IMR-90 (cell line): ENCODE measurements around the gene ACAD10. TPM values are rescaled to one million over a fixed set of nuclear protein-coding genes. Genes with fewer than 3 reads are reported as not detected.

Experiments
- ATAC-seq: fragments of 200-7000 bp; cut with Tn5 transposase; 2 replicates; pipeline ENCODE4 v1.9.1; 2020; ENCODE audit warnings: low read depth, mild to moderate bottlenecking, moderate library complexity
- BruUV-seq: library from RNA; stranded (reverse); fragments of 400-500 nt; replicated peaks from 2 replicates; lab custom pipeline; 2021; lab: Mats Ljungman, UMichigan
- CTCF ChIA-PET: fragments of 300-600 bp; formaldehyde crosslinking; extraction: SDS; loops from one replicate; lab custom pipeline; 2021; ENCODE audit warnings: antibody characterized with exemption; lab: Yijun Ruan, JAX
- POLR2A ChIA-PET: fragments of 300-600 bp; sonication (Branson Sonifier 250); formaldehyde crosslinking; loops from one replicate; lab custom pipeline; 2022; ENCODE audit warnings: antibody characterized with exemption; ENCODE audit not compliant: unreplicated experiment; lab: Charles Lee
- DNase-seq: peaks from one replicate; pipeline ENCODE4 v3.0.0; 2013
- H2AFZ ChIP-seq: replicated peaks from 2 replicates; pipeline ENCODE3; 2013; ENCODE audit warnings: low read length, mild to moderate bottlenecking; ENCODE audit not compliant: poor library complexity
- H2AK5ac ChIP-seq: 2 replicates; pipeline ENCODE4 v1.6.1; 2013; ENCODE audit warnings: low read depth, low read length, inconsistent platforms
- H2AK9ac ChIP-seq: replicated peaks from 2 replicates; pipeline ENCODE3; 2013; ENCODE audit warnings: mild to moderate bottlenecking, low read depth, low read length, moderate library complexity; ENCODE audit not compliant: poor library complexity
- H2BK120ac ChIP-seq: 2 replicates; pipeline ENCODE4 v1.6.1; 2013; ENCODE audit warnings: low read depth, low read length, inconsistent platforms
- H2BK15ac ChIP-seq: 3 replicates; pipeline ENCODE4 v1.6.1; 2013; ENCODE audit warnings: low read depth, low read length, inconsistent platforms
- H2BK20ac ChIP-seq: 2 replicates; pipeline ENCODE4 v1.6.1; 2013; ENCODE audit warnings: low read depth, mild to moderate bottlenecking, inconsistent platforms, low read length, moderate library complexity
- H2BK5ac ChIP-seq: 2 replicates; pipeline ENCODE4 v1.6.1; 2013; ENCODE audit warnings: mild to moderate bottlenecking, low read depth, low read length, inconsistent platforms; ENCODE audit not compliant: poor library complexity, severe bottlenecking
- H3K14ac ChIP-seq: replicated peaks from 2 replicates; pipeline ENCODE4 v1.6.1; 2013; ENCODE audit warnings: low read depth, low read length, inconsistent platforms
- H3K18ac ChIP-seq: 2 replicates; pipeline ENCODE4 v1.6.1; 2013; ENCODE audit warnings: low read depth, low read length, control low read depth
- H3K23ac ChIP-seq: 2 replicates; pipeline ENCODE4 v1.6.1; 2013; ENCODE audit warnings: low read depth, low read length, inconsistent platforms
- H3K27ac ChIP-seq: 2 replicates; pipeline ENCODE4 v1.5.1; 2013; ENCODE audit warnings: mild to moderate bottlenecking, control low read depth, low read length; ENCODE audit not compliant: insufficient read depth
- H3K27me3 ChIP-seq: 2 replicates; pipeline ENCODE4 v1.6.1; 2013; ENCODE audit warnings: low read length; ENCODE audit not compliant: control insufficient read depth, insufficient read depth
- H3K36me3 ChIP-seq: 2 replicates; pipeline ENCODE4 v1.6.1; 2013; ENCODE audit warnings: low read length, mixed read lengths; ENCODE audit not compliant: control insufficient read depth, insufficient read depth
- H3K4ac ChIP-seq: 2 replicates; pipeline ENCODE4 v1.6.1; 2013; ENCODE audit warnings: low read depth, low read length, inconsistent platforms
- H3K4me1 ChIP-seq: 2 replicates; pipeline ENCODE4 v1.6.1; 2013; ENCODE audit warnings: low read length, mixed read lengths; ENCODE audit not compliant: control insufficient read depth, insufficient read depth
- H3K4me2 ChIP-seq: 2 replicates; pipeline ENCODE4 v1.6.1; 2013; ENCODE audit warnings: low read depth, mild to moderate bottlenecking, control low read depth, low read length, moderate library complexity
- H3K4me3 ChIP-seq: 2 replicates; pipeline ENCODE4 v1.5.1; 2013; ENCODE audit warnings: low read depth, mild to moderate bottlenecking, control low read depth, low read length, moderate library complexity; ENCODE audit not compliant: insufficient read depth
- H3K56ac ChIP-seq: 2 replicates; pipeline ENCODE4 v1.6.1; 2013; ENCODE audit warnings: low read length, inconsistent platforms; ENCODE audit not compliant: insufficient read depth; ENCODE audit errors: extremely low read depth
- H3K79me1 ChIP-seq, 2 experiments: 2 replicates each; pipeline ENCODE4 v1.6.1; 2013; ENCODE audit warnings: low read length in 2 of 2, inconsistent platforms in 1 of 2, low read depth in 1 of 2
- H3K9ac ChIP-seq: 2 replicates; pipeline ENCODE4 v1.6.1; 2013; ENCODE audit warnings: low read depth, low read length, control low read depth
- H3K9me1 ChIP-seq: 2 replicates; pipeline ENCODE4 v1.6.1; 2013; ENCODE audit warnings: low read length, inconsistent platforms; ENCODE audit not compliant: insufficient read depth
- H3K9me3 ChIP-seq: 2 replicates; pipeline ENCODE4 v1.6.1; 2013; ENCODE audit warnings: low read length; ENCODE audit not compliant: control insufficient read depth, insufficient read depth
- H4K20me1 ChIP-seq: 2 replicates; pipeline ENCODE4 v1.6.1; 2013; ENCODE audit warnings: low read length, inconsistent platforms; ENCODE audit not compliant: insufficient read depth
- H4K5ac ChIP-seq: 2 replicates; pipeline ENCODE4 v1.6.1; 2013; ENCODE audit warnings: mild to moderate bottlenecking, low read depth, low read length, control low read depth
- H4K8ac ChIP-seq, 2 experiments: 2 replicates each; pipeline ENCODE4 v1.6.1; 2013; ENCODE audit warnings: low read depth in 2 of 2, low read length in 2 of 2, control low read depth in 1 of 2, inconsistent platforms in 1 of 2
- H4K91ac ChIP-seq: 2 replicates; pipeline ENCODE4 v1.6.1; 2013; ENCODE audit warnings: low read depth, low read length, inconsistent platforms; ENCODE audit not compliant: insufficient read depth
- BHLHE40 ChIP-seq: fragments of 150-350 bp; IDR thresholded peaks from 2 replicates; pipeline ENCODE4 v1.6.1; 2016; ENCODE audit warnings: mild to moderate bottlenecking, low read depth, low read length
- CEBPB ChIP-seq: IDR thresholded peaks from 2 replicates; pipeline ENCODE4 v1.6.1; 2012; ENCODE audit warnings: low read depth, low read length, improper control_type of control experiment
- CHD1 ChIP-seq: IDR thresholded peaks from 2 replicates; pipeline ENCODE4 v1.6.1; 2012; ENCODE audit warnings: low read depth, low read length, improper control_type of control experiment
- CTCF ChIP-seq: conservative IDR thresholded peaks from 2 replicates; pipeline ENCODE4 v1.5.1; 2012; ENCODE audit warnings: mild to moderate bottlenecking, low read depth, low read length, improper control_type of control experiment
- ELK1 ChIP-seq: fragments of 150-350 bp; IDR thresholded peaks from 2 replicates; pipeline ENCODE4 v1.6.1; 2016; ENCODE audit warnings: low read depth, mild to moderate bottlenecking, low read length, moderate library complexity, borderline replicate concordance
- FOS ChIP-seq: fragments of 150-350 bp; IDR thresholded peaks from 2 replicates; pipeline ENCODE4 v1.6.1; 2016; ENCODE audit warnings: low read depth, low read length
- MAFK ChIP-seq: IDR thresholded peaks from 2 replicates; pipeline ENCODE4 v1.6.1; 2012; ENCODE audit warnings: low read depth, low read length, improper control_type of control experiment
- MAZ ChIP-seq: IDR thresholded peaks from 2 replicates; pipeline ENCODE4 v1.6.1; 2012; ENCODE audit warnings: low read depth, mild to moderate bottlenecking, low read length, improper control_type of control experiment, moderate library complexity, borderline replicate concordance
- MXI1 ChIP-seq: IDR thresholded peaks from 2 replicates; pipeline ENCODE4 v1.6.1; 2012; ENCODE audit warnings: low read depth, mild to moderate bottlenecking, low read length, moderate library complexity, borderline replicate concordance
- NFE2L2 ChIP-seq: fragments of 150-350 bp; IDR thresholded peaks from 2 replicates; pipeline ENCODE4 v1.6.1; 2016; ENCODE audit warnings: low read depth, mild to moderate bottlenecking, low read length
- RCOR1 ChIP-seq: IDR thresholded peaks from 2 replicates; pipeline ENCODE4 v1.6.1; 2012; ENCODE audit warnings: mild to moderate bottlenecking, low read length, improper control_type of control experiment; ENCODE audit not compliant: insufficient replicate concordance
- SMC3 ChIP-seq: fragments of 150-350 bp; IDR thresholded peaks from 2 replicates; pipeline ENCODE4 v1.6.1; 2016; ENCODE audit warnings: low read depth, mild to moderate bottlenecking, antibody characterized with exemption, low read length, moderate library complexity
- USF2 ChIP-seq: fragments of 150-350 bp; IDR thresholded peaks from 2 replicates; pipeline ENCODE4 v1.6.1; 2017; ENCODE audit warnings: mild to moderate bottlenecking, antibody characterized with exemption, low read length, low read depth
- WGBS, 2 experiments: methylation state at CpG; one replicate each; pipeline versions ENCODE4 v1.1.5 to v1.1.7; 2013; ENCODE audit warnings: missing lambda C conversion rate in 2 of 2; ENCODE audit not compliant: insufficient read length in 1 of 2; ENCODE audit errors: extremely low coverage in 2 of 2; 5-methylcytosine and 5-hydroxymethylcytosine counted together
- dilution Hi-C: fragments of 300-500 bp; cut with HindIII; formaldehyde crosslinking; loops from one replicate; pipeline ENCODE4 v1.14.3; 2018; ENCODE audit warnings: low sequenced_read_pairs; ENCODE audit not compliant: unreplicated experiment
- in situ Hi-C: fragments of 300-500 bp; cut with MboI; formaldehyde crosslinking; loops from 3 replicates; pipeline ENCODE4 v1.14.3; 2019; ENCODE audit warnings: low sequenced_read_pairs, inconsistent platforms, mixed read lengths
- intact Hi-C: fragments of 100-400 bp; cut with micrococcal nuclease; formaldehyde crosslinking; loops from 2 replicates; pipeline ENCODE4 v1.10.0; 2022
- polyA plus RNA-seq, 3 experiments: library from polyadenylated mRNA; depleted of rRNA; stranded (reverse); fragments of >200 nt; gene quantifications; 2 replicates each; pipeline ENCODE4 v1.2.3, GENCODE V29; 2012; ENCODE audit warnings: low replicate concordance in 1 of 3
- total RNA-seq: library from RNA; depleted of rRNA; stranded (reverse); fragments of >200 nt; gene quantifications from 2 replicates; pipeline ENCODE4 v1.2.3, GENCODE V29; 2012

Gene ACAD10
- total and polyA plus RNA-seq, 2 of the 4 experiments (the other 2 are of a cell fraction): 12.4 to 21.0 TPM

GRCh38 chr12:111759271-111759670, 73.4 kb downstream of the ACAD10 start (continued):
- TF ChIP-seq RCOR1: no peak
- no peak for TF ChIP-seq CEBPB
- no peak for TF ChIP-seq MAFK

- Histone ChIP-seq H3K4ac (no peak overlapping the region), H4K20me1 (no peaks in the 10 kb centered on the region), H3K14ac (no peak overlapping the region), H3K9me1 (no peaks in the 10 kb centered on the region), H2AK9ac (no peak overlapping the region), H3K18ac (no peak overlapping the region), H4K91ac (no peak overlapping the region), H2BK5ac (no peak overlapping the region), H3K27me3 (no peaks in the 10 kb centered on the region), H4K5ac (no peak overlapping the region), H4K8ac (no peak overlapping the region), H2BK15ac (no peak overlapping the region), H3K9me3 (no peaks in the 10 kb centered on the region), H3K4me1 (peaks cover 14% of the 10 kb centered on the region; the same call in 1 of the 2 replicates), H3K4me3 (no peak overlapping the region), H3K56ac (no peak overlapping the region), H3K4me2 (no peak overlapping the region), H2AFZ (no peak overlapping the region), H3K79me1 (no peaks in the 10 kb centered on the region), H3K27ac (no peak overlapping the region), H3K36me3 (peaks cover 13% of the 10 kb centered on the region), H2BK20ac (no peak overlapping the region), H2AK5ac (no peak overlapping the region), H2BK120ac (no peak overlapping the region), H3K9ac (no peak overlapping the region), H3K23ac (no peak overlapping the region)
- DNase-seq: no peak
- ChIA-PET POLR2A (no interaction called here), CTCF (no interaction called here)
- dilution Hi-C loops (no loop called here), intact Hi-C loops (no loop called here), in situ Hi-C loops (loop anchor here (5.0 kb wide), 1 partner anchor 52 kb away; no protein-coding TSS in a partner anchor)
- 100% methylated on average over 1 of the region's 9 CpGs; no CpG with 5 or more reads in 1 of the 2 experiments for WGBS, 2 experiments
- BruUV-seq: no TSS peak
- ATAC-seq: no peak
- TF ChIP-seq MAFK (no peak), ELK1 (no peak), CHD1 (no peak), MXI1 (no peak), NFE2L2 (no peak), USF2 (no peak), RCOR1 (no peak), SMC3 (no peak), FOS (no peak), CTCF (no peak), CEBPB (no peak), BHLHE40 (no peak), MAZ (no peak)
Measured at GRCh38 chr12:111759991-111760390, 74.1 kb downstream of the ACAD10 start.
